Measurements from ENCODE around the gene SERPINB6. TPM values are rescaled to one million over a fixed set of nuclear protein-coding genes. Genes with fewer than 3 reads are reported as not detected.

The SERPINB6 gene
- total RNA-seq, 1 experiment from 2014 or later, result 39.0 TPM

GRCh38 chr6:3019749-3020320, 48.5 kb upstream of the SERPINB6 start:
- peaks cover 48 to 77% (median 61%) of the 10 kb centered on the region in 3 experiments for H3K36me3 Mint-ChIP-seq (ENCODE audit: insufficient read depth in 1 of 3, low read depth in 3 of 3)

More at GRCh38 chr6:3019749-3020320, 48.5 kb upstream of the SERPINB6 start:
- no CpG with 5 or more reads among the region's 6 CpGs for WGBS (ENCODE audit: extremely low coverage, insufficient read length, low lambda C conversion rate)
- no peak overlapping the region for H2BK120ac ChIP-seq (ENCODE audit: low read depth, low read length, poor library complexity, severe bottlenecking)
- H3K9me3 ChIP-seq (ENCODE audit: control insufficient read depth, low read depth, low read length), result no peaks in the 10 kb centered on the region
- H2BK12ac ChIP-seq (ENCODE audit: insufficient read length, low read depth, low read length), result no peak overlapping the region
- no peaks in the 10 kb centered on the region for H4K20me1 ChIP-seq (ENCODE audit: control insufficient read depth, insufficient read depth, insufficient read length)
- H3K9ac ChIP-seq (ENCODE audit: extremely low read depth, insufficient read length, low read length), result no peak overlapping the region
- H3K14ac ChIP-seq (ENCODE audit: insufficient read depth, low read length), result no peak overlapping the region
- no peaks in the 10 kb centered on the region for H3K79me2 ChIP-seq (ENCODE audit: insufficient read depth, low read length)
- H3K27ac ChIP-seq (ENCODE audit: insufficient read length, low read depth, low read length), result no peak overlapping the region
- Mint-ChIP-seq H3K27ac (no peak overlapping the region), H3K4me3 (no peak overlapping the region), H3K9me3 (peaks cover 2 to 9% of the 10 kb centered on the region in 2 experiments; a peak in 4 of 5 replicates), H3K4me1 (peaks cover 20 to 22% of the 10 kb centered on the region in 2 experiments), H3K27me3 (ENCODE audit: low read depth) (no peaks in the 10 kb centered on the region)
- H3T11ph ChIP-seq (ENCODE audit: low read length), result no peak overlapping the region
- no peak overlapping the region for H3K56ac ChIP-seq (ENCODE audit: insufficient read length, low read depth, low read length)
- H2BK20ac ChIP-seq (ENCODE audit: low read depth, low read length, poor library complexity, severe bottlenecking), result no peak overlapping the region
- no peak overlapping the region for H4K8ac ChIP-seq (replicated peaks; ENCODE audit: insufficient read length, low read depth, low read length)
- H2BK5ac ChIP-seq (ENCODE audit: insufficient read length, low read length), result no peak overlapping the region
- H3K23me2 ChIP-seq (ENCODE audit: insufficient read length, low read depth, low read length, poor library complexity, severe bottlenecking), result no peaks in the 10 kb centered on the region
- H2AFZ ChIP-seq (ENCODE audit: low read length), result no peak overlapping the region
- TF ChIP-seq CTCF (conservative IDR thresholded peaks at IDR 0.05), result no peak
- no peak overlapping the region for H3K4ac ChIP-seq (ENCODE audit: low read depth, low read length)
- H4K5ac ChIP-seq (ENCODE audit: insufficient read length, low read depth, low read length), result no peak overlapping the region
- no peak overlapping the region for H3K23ac ChIP-seq (ENCODE audit: insufficient read length, low read depth, low read length)
- no peak overlapping the region for H3K4me2 ChIP-seq (ENCODE audit: insufficient read depth, insufficient read length, low read length)
- no peaks in the 10 kb centered on the region for H3K79me1 ChIP-seq (ENCODE audit: insufficient read depth, low read depth, low read length, poor library complexity, severe bottlenecking)
- H3K4me1 ChIP-seq (ENCODE audit: insufficient read depth, low read length), result peaks cover 4% of the 10 kb centered on the region; the same call in 1 of the 2 replicates
- H4K91ac ChIP-seq (ENCODE audit: insufficient read length, low read depth, low read length), result no peak overlapping the region
- H3K27me3 ChIP-seq (ENCODE audit: insufficient read depth, low read length), result no peaks in the 10 kb centered on the region
- no peak overlapping the region for H2BK15ac ChIP-seq (ENCODE audit: low read depth, low read length)
- no peak overlapping the region for H3K18ac ChIP-seq (ENCODE audit: insufficient read length, low read depth, low read length)
- no peak overlapping the region for H2AK5ac ChIP-seq (ENCODE audit: insufficient read length, low read length)
- DNase-seq, result no peak

All from H9 (cell line).